GM12872 (cell line): ENCODE results near the gene IGDCC3.
A peak's percentile ranks its signal among the peaks of the same experiment; 100 is the strongest.

Experiments used
- CTCF ChIP-seq: IDR thresholded peaks from 3 replicates; pipeline ENCODE4 v1.5.1; 2011; ENCODE audit warnings: low read depth, mild to moderate bottlenecking, low read length, moderate library complexity; ENCODE audit not compliant: insufficient read depth

Gene IGDCC3

DNA sequence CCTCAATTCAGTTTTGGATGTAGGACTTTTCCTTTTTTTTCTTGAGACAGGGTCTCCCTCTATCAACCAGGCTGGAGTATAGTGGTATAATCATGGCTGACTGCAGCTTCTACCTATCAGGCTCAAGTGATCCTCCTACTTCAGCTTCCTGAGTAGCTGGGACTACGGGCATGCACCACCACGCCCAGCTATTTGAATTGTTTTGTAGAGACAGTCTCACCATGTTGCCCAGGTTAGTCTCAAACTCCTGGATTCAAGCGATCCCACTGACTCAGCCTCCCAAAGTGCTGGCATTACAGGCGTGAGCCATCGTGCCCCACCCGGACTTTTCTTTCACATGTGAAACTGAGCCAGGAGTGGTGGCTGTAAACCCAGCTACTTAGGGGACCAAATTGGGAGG, 69.8 kb downstream of the IGDCC3 start:
- no peak for TF ChIP-seq CTCF

GRCh38 chr15:65306551-65306950, 71.3 kb downstream of the IGDCC3 start:
- TF ChIP-seq CTCF, result no peak

DNA sequence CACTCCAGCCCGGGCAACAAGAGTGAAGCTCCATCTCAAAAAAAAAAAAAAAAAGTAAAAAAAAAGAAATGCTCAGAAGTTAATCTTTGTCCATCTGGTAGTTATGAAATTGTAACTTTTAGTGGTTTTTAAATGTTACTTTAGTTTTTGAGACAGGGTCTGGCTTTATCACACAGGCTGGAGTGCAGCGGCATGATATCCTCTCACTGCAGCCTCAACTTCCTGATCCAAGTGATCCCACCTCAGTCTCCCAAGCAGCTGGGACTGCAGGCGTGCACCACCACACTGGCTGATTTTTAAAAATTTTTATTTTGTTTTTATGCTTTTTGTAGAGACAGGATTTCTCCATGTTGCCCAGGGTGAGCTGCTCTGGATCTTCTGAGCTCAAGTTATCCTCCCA, 72.0 kb downstream of the IGDCC3 start:
- TF ChIP-seq CTCF, result no peak

- no peak for TF ChIP-seq CTCF
Measured at GRCh38 chr15:65305150-65305758, 72.5 kb downstream of the IGDCC3 start.

- TF ChIP-seq CTCF, result peak; percentile 85
Measured at GRCh38 chr15:65304381-65305149, 73.2 kb downstream of the IGDCC3 start, which contains the start of gene RNU5B-1. Gene RNU5B-1, plus strand, starts transcription at chr15:65304677.

DNA sequence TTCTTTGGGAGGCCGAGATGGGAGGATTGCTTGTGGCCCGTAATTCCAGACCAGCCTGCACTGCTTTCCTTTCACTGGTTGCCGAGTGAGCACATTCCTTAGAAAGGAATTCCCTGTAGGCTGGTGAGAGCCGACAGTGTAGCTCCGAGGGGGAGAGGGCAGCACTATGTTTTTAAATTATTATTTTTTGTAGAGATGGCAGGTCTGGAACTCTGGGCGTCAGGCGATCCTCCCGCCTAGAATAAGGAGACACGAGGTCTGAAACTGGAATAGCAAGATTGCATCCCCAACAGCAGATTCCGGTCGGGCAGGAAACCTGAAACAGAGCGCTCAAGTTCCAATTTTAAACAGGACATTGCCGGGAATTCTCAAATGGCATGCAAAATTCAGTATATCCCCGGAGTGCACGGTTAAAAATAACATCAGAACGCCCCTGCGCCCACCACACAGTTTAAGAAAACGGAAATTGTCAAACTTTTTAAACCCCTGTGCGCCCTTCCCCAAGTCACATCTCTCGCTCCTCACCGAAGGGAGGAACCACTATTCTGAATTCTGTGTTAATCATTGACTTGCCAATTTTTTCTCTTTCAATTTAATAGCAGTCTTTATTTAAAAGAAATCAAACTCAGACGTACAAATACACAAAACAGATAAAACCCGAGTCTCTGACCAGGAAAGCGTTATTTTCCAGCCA, 74.0 kb downstream of the IGDCC3 start:
- no peak for TF ChIP-seq CTCF

DNA sequence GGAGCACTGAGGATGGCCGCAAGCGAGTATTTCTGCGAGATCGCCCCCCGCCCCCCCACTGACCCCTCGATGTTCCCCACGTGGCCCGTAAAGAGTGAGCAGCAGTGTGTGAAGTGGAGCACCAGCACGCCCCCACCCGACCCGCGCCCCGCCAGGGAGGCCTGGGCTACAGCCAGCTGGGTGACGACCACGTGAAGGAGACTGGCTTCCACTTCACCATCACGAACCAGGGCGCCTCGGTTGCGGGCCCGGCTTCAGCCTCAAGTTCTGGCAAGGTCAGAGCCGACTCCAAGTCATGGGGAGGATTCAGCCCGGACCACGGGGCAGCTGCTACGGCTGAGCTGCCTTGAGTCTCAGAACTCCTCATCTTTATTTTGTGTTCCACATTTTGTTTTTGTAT, 75.7 kb downstream of the IGDCC3 start:
- TF ChIP-seq CTCF, result no peak
